HG03045 (cell line): ENCODE data around the gene ABO.
"Not testable (repeated sequence)": the region's sequence is repeated elsewhere in the genome, so short reads cannot be mapped to it uniquely, and the experiment has no call there.

Experiments
- ATAC-seq: cut with Tn5 transposase; IDR thresholded peaks from one replicate; pipeline ENCODE4 v1.9.1; 2021; ENCODE audit warnings: mild to moderate bottlenecking, moderate library complexity; ENCODE audit not compliant: unreplicated experiment

The ABO gene

DNA sequence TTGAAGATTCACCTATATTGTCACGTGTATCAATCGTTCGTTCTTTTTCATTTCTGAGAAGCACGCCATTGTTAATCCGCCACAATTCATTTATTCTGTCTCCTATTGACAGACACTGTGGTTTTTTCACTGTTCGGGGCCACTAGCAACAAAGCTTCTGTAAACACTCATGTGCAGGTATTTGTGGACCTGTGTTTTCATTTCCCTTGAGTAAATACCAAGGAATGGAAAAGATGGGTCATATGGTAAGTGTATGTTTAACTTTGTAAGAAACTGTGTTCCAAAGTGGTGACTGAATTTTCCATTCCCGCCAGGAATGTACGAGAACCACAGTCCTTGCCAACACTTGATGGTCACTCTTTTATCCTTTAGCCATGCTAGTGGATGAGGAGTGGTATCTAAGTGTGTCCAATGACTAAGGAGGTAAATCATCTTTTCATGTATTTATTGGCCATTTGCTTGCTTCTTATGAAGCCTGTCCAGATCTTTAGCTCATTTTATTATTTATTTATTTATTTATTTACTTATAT lies 10.7 kb downstream of the ABO start:
- ATAC-seq: no peak

- no peak for ATAC-seq
Observed at GRCh38 chr9:133263557-133263956, 11.4 kb downstream of the ABO start.

- no peak for ATAC-seq
Observed at GRCh38 chr9:133262226-133262625, 12.8 kb downstream of the ABO start.

- ATAC-seq: no peak
Observed at GRCh38 chr9:133261753-133262120, 13.3 kb downstream of the ABO start.

DNA sequence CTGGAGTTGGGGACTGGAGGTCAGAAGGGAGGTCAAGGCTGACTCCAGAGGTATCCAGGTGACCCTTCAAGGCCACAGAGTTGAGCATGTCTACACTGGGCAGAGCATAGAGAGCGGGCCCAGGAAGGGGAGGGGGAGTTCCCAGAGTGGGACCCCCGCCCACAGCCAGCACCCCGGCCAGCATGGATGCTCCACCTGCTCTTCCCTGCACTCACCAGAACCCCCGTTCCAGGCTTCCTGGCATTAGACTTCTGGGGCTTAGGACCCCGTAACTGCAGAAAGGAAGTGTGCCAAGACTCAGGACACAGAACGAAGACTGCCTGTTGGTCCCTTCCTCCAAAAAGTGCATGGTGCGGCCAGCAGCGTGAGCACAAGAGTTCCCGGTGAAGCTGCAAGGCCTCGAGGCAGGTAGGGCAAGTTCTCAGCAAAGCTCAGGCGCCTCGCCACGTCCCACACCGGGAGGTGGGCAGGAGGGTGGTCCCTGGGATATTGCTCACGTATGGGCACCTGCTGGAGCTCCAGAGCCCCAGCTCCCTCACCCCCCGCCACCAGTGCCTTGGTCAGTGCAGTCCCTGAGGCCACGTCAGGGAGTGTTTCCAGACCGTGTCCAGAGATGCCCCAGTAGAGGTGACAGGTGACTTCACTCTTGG lies 13.8 kb downstream of the ABO start:
- ATAC-seq: no peak

DNA sequence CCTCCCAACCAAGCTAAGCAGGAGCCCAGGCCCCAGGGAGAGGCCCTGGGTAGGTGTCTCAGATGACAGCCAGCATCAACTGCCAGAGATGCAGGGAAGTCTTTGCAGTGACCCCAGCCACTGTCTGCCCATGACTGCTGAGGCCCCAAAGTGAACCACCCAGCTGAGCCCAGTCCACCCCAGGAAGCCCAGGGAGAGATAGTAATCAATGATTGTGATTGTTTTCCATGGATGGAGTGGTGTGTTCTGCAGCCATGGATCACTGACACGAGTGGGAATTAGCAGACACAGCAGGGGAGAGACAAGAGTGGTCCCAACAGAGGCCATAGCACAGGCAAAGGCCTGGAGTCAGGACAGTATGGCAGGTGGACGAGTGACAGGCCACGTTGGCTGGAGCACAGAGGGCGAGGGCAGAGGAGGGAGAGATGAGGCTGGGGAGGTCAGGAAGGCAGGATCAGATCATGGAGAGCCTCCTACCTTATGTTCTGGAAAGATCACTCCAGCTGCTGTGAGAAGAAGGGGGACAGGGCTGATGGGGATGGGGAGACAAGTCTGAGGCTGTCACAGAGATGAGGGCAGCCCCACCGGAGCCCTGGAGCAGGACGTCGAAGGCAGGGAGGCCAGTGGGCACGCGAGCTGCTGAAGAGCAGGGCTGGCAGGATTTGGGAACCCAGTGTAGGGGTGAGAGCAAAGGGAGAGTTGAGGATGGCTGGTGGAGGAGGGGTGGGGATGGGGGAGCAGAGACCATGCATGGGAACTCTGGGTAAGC lies 14.5 kb downstream of the ABO start:
- no peak for ATAC-seq

DNA sequence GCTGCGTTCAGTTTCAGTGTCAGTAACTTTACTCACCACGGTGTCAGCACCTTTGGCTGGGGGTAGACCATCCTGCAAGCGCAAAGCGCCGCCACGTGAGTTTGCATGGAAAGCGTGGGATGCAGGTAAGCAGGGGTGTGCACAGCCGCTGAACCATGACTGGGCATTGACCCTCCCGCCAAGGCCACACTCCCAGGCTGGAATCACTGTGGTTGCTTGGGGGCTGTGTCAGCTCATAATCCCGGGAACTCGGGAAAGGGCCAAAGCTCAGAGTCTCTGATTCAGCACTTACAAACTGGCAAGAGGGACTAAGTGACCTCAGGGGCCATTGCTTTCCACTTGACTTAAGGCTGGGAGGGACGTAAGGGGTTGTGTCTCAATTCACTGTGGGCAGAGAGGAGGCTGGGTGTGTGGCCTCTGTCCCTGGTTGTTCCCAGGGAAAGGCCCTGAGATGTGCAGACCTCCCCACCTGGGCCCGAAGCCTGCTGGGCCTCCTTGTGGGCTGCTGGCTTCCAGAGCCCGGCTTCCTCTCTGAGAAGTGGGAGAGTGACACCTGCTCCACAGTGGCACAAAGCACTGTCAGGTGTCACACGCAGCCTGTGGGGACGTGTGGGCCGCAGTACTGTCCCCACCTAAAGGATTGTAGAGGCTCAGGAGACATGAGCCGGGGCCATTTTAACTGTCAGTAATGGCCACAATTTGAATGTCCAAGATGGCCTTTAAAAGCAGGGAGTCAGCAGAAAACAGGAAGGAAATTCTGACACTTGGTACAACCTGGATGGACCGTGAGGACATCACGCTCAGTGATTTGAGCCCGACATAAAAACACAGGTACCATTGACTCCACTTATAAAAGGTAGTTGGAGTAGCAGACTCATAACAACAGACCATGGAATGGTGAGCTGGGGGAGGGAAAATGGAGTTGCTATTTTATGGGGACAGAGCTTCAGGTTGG lies 16.7 kb downstream of the ABO start:
- no peak for ATAC-seq

DNA sequence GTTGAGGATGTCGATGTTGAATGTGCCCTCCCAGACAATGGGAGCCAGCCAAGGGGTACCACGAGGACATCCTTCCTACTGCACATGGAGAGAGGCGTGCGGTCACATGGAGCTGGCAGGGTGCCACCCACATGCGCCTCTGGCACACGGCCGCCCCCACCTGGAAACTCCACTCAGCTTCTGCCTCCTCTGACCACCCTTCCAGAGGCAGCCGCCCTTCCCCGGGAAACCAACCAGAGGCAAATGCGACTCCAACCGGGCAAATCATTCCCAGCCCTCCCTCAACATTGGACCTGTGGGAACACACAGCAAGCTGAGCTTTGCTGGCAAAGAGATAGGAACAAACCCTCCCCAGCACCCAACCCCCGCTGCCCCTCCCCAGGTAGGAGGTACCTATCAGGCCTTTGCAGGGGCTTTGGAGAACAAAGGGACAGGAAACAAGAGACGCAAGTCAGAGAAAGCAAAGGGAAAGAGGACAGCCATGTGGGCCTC lies 17.5 kb downstream of the ABO start:
- no peak for ATAC-seq

DNA sequence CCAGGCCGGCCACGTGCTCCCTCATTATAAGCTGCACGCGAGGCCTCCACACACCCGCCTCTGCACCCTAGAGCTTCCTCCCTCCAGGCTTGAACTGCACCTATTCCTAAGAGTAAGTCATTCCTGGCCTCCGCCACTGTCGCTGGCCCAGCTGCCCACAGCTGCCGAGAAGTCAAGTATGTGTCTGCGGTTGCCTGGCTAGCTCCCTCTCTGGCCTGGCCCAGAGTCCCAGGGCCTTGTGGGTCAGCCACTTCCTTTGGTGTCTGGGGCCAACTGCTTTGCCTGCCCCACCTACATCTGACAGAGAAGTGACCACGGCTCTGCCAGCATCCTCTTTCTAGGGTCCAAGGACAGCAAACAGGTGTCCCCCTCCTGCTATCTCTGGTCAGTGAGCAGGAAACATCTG lies 18.3 kb downstream of the ABO start:
- ATAC-seq: no peak

- ATAC-seq: no peak
Observed at GRCh38 chr9:133256136-133256461, 18.9 kb downstream of the ABO start.

- no peak for ATAC-seq
Observed at GRCh38 chr9:133255371-133256135, 19.4 kb downstream of the ABO start.

DNA sequence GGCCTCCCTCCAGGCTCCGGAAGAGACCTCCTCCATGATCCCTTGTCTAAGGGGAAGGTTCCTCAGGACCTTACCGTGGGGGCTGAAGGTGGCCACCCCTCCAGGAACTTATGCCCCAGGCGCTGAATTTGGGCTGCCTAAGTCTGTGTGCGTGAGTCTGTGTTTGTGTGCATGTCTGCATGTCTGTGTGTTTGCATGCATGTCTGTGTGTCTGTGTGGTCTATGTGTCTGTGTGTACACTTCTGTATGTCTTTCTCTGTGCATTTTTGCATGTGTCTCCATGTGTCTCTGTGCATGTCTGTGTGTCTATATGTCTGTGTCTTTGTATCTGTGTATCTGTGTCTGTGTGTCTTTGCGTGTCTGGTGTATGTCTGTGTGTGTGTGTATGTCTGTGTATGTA lies 20.5 kb downstream of the ABO start:
- no peak for ATAC-seq

GRCh38 chr9:133253268-133253667 lies 21.7 kb downstream of the ABO start:
- ATAC-seq: no peak

- ATAC-seq: no peak
Observed at GRCh38 chr9:133252301-133253020, 22.5 kb downstream of the ABO start.

DNA sequence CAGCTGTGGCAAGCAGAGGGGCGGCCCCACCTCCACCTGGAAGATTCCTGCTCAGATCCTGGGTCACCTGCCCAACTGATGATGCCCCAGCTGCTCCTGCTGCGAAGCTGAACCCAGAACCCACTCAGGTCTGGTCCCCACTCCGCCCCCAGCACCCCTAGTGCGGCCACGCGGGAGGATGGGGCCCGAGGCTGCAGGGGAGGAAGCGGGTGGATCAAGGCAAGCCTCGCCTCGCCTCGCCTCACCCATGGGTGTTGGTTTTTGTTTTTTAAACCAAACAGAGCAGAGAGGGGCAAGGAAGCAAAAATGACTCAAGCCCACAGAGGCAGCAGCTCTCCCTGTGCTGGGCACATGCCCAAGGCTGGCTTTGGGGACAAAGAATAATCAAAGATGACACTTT lies 23.2 kb downstream of the ABO start:
- ATAC-seq: no peak

GRCh38 chr9:133251221-133251620 lies 23.8 kb downstream of the ABO start:
- ATAC-seq: not testable (repeated sequence)

- ATAC-seq: no peak
Observed at GRCh38 chr9:133250741-133251170, 24.2 kb downstream of the ABO start.

DNA sequence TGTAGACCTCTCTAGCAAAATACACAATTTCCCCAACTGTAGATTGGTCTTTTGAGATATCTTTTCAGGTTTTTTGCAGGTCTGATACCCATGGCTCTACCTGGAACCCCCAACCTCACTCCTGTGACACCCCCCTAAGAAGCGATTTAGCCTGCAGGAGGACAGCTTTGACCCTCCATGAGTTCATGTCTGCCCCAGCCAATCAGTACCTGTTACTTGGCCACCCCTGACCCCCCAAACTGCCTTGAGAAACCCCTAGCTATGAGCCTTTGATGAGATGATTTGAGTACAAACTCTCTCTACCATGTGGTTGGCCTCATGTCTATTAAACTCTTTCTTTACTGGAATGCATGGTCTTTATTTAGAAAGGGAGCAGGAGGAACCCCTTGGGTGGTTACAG lies 25.7 kb downstream of the ABO start:
- ATAC-seq: no peak

DNA sequence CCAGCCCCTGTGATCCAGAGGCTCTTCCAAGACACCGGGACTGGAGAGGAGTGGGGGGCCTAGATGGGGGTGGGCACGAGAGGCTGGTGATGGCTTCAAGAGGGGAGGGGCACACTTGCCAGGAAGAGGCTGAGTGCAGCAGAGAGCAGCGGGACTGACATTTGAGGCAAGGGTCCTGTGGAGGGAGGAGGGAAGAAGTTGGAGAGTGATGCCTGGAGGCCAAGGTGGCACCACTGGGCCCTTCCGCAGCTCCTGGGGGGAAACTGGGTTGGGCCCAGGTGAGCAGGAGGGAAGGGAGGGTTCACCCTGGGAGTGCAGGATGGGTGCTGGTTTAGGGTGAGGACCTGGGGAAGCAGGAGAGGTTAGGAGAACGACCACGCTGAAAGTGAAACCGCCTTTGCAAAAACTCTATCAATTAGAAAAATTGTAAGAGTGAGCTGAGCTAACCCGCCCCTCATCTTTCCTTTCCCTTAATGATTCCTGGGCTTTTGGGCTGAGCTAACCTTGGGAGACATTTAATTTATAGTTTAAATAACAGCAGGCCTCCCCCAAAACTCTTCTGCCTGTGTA lies 26.2 kb downstream of the ABO start:
- ATAC-seq: no peak

DNA sequence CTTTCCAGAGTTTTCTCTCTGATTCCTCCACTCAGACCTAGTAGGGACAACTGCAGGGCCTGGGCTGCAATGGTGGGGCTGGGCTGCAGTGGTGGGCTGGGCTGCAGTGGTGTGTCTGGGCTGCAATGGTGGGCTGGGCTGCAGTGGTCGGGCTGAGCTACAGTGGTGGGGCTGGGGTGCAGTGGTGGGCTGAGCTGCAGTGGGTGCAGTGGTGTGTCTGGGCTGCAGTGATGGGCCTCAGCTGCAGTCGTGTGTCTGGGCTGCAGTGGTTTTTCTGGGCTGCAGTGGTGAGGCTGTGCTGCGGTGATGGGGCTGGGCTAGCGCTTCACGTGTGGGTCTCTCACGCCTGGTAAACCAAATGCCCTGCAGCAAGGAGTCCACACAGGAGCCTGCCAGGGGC lies 27.4 kb downstream of the ABO start:
- no peak for ATAC-seq
